Measurements from ENCODE around the gene PKP4.

PKP4 gene

GRCh38 chr2:158600155-158600802, 143.5 kb downstream of the PKP4 start:
- DNase-seq: no peak

- DNase-seq: no peak
These were observed 145.3 kb downstream of the PKP4 start for GRCh38 chr2:158602027-158602426.

GRCh38 chr2:158603205-158603604, 146.5 kb downstream of the PKP4 start:
- no peak for DNase-seq

GRCh38 chr2:158603986-158604385, 147.2 kb downstream of the PKP4 start:
- DNase-seq: no peak

GRCh38 chr2:158610059-158610458, 153.3 kb downstream of the PKP4 start:
- DNase-seq: no peak

DNA sequence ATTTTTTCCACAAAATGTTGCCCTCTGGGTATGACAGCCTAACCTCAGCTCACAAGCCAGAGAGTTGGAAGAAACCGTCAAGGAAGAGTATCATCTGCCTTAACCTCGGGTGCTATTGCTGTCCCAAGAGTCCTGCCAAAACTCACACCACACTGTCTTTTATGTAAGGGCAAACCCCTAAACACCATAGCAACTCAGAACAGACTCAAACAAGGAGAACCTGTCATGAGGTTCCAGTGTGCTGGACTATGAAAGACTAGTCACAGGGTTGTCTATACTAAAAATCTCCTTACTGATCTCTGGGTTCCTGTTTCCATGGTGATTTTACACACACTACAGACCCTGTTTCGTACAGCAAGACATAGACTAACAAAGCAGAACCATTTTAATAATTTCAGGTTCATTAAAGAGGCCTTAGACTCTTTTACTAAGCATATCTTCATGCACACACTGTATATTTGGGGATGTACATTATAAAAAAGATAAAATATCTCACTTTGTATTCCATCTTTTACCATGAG, 159.8 kb downstream of the PKP4 start:
- DNase-seq: no peak

- DNase-seq: no peak
These were observed 162.2 kb downstream of the PKP4 start for GRCh38 chr2:158618891-158619490.

DNA sequence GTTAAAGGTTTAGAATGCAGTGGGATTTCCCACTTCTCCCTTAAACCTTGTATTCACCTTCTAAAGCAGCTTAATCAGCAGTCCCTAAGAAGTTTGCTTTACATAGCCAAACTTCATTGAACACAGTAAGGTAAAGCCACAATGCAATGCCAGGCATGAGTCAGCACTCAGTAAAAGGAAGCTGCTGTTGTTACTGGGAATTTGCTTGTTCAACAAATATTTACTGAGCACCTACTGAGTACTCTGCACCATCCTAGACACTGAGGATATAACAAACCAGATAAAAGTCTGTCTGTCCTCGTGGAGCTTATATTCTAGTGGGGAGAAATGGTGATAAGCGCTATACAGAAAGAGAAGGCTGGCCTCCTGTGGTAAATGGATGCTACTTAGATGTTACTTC, 162.7 kb downstream of the PKP4 start:
- no peak for DNase-seq

GRCh38 chr2:158620656-158621055, 163.9 kb downstream of the PKP4 start:
- no peak for DNase-seq

GRCh38 chr2:158624071-158624667, 167.4 kb downstream of the PKP4 start:
- DNase-seq: no peak

DNA sequence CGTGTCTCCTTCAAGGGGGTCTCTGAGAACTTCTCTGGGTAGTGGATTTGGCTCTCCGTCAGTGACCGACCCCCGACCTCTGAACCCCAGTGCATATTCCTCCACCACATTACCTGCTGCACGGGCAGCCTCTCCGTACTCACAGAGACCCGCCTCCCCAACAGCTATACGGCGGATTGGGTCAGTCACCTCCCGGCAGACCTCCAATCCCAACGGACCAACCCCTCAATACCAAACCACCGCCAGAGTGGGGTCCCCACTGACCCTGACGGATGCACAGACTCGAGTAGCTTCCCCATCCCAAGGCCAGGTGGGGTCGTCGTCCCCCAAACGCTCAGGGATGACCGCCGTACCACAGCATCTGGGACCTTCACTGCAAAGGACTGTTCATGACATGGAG, 168.2 kb downstream of the PKP4 start:
- DNase-seq: no peak

GRCh38 chr2:158629116-158629515, 172.4 kb downstream of the PKP4 start:
- DNase-seq: no peak

- no peak for DNase-seq
These were observed 176.5 kb downstream of the PKP4 start for GRCh38 chr2:158633261-158633660.

- no peak for DNase-seq
These were observed 177.9 kb downstream of the PKP4 start for GRCh38 chr2:158634627-158635026.

- DNase-seq: no peak
These were observed 179.3 kb downstream of the PKP4 start for GRCh38 chr2:158635961-158636601.

DNA sequence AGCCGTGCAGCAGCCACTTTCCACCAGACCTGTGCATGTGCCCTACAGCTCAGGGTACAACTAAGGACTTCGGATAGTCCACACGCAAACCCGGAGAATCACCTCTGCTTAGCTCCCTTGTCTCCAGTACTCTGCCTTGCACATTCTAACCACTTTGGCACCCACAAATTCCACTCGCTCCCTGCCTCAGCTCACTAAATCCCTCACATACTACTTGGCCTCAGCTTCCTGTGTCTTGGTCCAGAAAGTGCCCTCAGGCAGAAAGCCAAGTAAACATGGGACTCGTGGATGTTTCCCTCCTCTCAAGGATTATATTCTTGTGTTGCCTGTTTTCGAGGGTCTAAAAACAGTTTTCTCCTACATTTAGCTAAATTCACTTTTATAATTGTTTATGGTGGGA, 180.6 kb downstream of the PKP4 start:
- no peak for DNase-seq

GRCh38 chr2:158644139-158644538, 187.4 kb downstream of the PKP4 start:
- DNase-seq: no peak

DNA sequence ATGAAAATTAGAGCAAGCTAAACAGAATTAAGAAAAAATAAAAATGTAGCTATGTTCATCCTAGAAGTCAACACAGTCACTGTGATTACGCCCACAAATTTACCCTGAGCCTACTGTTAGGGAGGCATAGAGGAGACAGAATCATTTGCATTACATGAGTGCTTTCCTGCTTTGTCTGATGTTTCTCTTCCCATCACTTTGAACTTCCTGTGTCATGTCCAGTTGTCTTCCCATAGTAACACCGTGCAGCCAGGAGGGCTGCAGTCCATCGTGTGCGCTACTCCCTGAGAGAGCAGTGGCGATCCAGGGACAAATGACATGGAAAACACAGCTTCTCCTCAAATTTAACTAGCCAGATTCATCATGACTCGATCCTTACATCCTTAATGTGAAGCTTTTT, 188.5 kb downstream of the PKP4 start:
- no peak for DNase-seq

DNA sequence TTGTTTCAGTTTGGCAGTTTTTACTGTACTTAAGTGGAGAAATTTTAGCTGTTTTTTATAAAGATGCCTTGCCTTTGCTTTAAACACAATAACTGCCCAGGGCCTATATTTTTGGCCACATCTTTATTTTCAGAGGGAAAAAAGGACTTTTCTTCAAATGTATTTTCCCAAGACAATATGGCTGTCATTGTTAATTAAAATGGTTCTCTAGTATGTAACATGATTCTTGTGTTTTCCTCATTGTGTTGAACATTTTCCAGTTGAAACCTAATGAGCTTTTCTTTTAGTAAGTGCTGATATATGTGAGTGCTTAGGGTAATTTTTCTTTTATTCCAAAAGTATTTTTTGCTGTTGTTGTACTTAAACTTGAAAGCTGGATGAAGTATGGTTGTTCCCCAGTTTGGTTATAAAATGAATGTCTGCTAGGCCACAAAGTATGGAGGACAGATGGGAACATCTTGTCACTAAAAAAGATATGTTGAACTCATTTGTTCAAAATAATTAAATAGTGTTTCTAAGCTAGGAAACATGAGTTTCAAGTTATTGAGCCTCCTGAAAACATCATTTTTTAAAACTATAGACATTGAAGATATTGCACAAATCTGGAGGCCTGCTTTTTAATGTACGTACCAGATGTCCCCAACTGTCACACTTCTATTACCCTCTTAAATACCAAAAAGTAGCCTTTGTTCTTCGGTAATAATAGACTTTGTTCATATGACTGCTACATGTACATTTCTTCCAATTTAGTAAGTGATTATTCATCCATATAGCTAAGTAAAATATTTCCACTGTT, 190.9 kb downstream of the PKP4 start:
- DNase-seq: no peak

DNA sequence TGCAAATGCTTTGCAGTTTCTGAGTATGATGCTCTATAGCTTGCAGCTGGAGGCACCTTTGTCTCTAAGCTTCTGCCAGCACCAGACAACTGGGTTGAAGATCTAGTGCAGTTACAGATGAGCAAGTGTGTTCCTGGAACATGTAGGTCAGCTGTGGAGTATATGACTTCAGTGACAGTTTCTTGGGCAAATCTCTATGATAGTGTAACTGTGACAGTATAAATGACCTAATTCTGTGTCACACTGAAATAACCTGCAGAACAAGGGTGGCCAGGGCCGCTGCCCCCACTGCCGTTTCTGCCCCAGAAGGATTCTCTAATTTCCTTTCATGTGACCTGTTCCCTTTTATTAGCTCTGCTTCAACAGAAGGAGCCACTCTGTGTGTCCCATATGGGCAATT, 193.1 kb downstream of the PKP4 start:
- DNase-seq: no peak

GRCh38 chr2:158650646-158651357, 194.1 kb downstream of the PKP4 start:
- DNase-seq: no peak

DNA sequence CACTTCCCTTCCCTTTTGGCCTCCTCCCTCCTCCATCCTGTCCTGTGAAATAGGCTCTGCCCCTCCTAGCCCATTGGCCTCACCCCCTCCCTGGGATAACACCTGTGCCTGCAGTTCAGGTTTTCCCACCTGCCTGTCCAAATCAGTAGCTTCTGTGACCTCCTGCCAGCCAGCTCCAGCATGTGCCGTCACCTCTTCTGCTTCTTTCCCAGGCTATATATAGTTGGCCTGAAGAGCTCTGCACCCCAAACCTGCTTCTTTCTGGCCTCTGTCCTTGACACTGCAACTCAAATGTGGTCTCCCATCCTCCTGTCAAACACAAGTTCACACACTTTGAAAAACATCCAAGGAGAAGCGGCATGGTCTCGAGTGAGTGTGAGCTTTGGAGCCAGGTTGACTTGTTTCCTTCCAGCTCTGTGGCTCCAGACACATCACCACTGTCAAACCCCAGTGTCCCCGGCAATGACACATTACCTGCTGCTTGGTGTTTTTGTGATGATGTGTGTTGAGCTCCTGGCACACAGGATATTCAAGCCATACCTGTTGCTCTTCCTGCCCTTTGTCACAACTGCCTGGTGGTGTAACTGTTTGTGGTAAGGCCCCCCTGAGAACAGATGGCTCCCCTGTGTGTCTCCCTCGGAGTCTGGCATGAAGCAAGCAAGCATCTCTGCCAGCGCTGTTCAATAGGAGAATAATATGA, 194.8 kb downstream of the PKP4 start:
- DNase-seq: no peak

Data from cortex of kidney (tissue), 1 donor.